Measurements from ENCODE around the gene RHOT2.
A peak's percentile ranks its signal among the peaks of the same experiment; 100 is the strongest.

Gene RHOT2

GRCh38 chr16:700684-701584 lies 33.0 kb downstream of the RHOT2 start:
- peak; percentile 71 for DNase-seq (ENCODE audit: low spot score)

GRCh38 chr16:702341-702740 lies 34.4 kb downstream of the RHOT2 start:
- no peak for DNase-seq (ENCODE audit: low spot score)

GRCh38 chr16:703406-703805 lies 35.5 kb downstream of the RHOT2 start:
- DNase-seq (ENCODE audit: low spot score), result no peak

GRCh38 chr16:704047-704446 lies 36.1 kb downstream of the RHOT2 start:
- no peak for DNase-seq (ENCODE audit: low spot score)

- DNase-seq (ENCODE audit: low spot score), result no peak
Observed at GRCh38 chr16:704552-705380, 36.8 kb downstream of the RHOT2 start.

- DNase-seq (ENCODE audit: low spot score), result peak; percentile 41
Observed at GRCh38 chr16:705431-706188, 37.7 kb downstream of the RHOT2 start, which contains the start of gene FBXL16. Gene FBXL16 (minus strand): TSS chr16:705801. CDS start chr16:697405, 8,396 bp downstream.

GRCh38 chr16:706189-707061 lies 38.5 kb downstream of the RHOT2 start:
- no peak for DNase-seq (ENCODE audit: low spot score)

- no peak for DNase-seq (ENCODE audit: low spot score)
Observed at GRCh38 chr16:707062-707538, 39.2 kb downstream of the RHOT2 start.

- no peak for DNase-seq (ENCODE audit: low spot score)
Observed at GRCh38 chr16:708019-708418, 40.1 kb downstream of the RHOT2 start.

GRCh38 chr16:708959-709358 lies 41.0 kb downstream of the RHOT2 start:
- no peak for DNase-seq (ENCODE audit: low spot score)

- peak; percentile 85 for DNase-seq (ENCODE audit: low spot score)
Observed at GRCh38 chr16:709566-710499, 41.9 kb downstream of the RHOT2 start.

- DNase-seq (ENCODE audit: low spot score), result no peak
Observed at GRCh38 chr16:710500-711075, 42.7 kb downstream of the RHOT2 start.

- DNase-seq (ENCODE audit: low spot score), result no peak
Observed at GRCh38 chr16:711084-711483, 43.2 kb downstream of the RHOT2 start.

- DNase-seq (ENCODE audit: low spot score), result peak; percentile 90
Observed at GRCh38 chr16:711548-712320, 43.8 kb downstream of the RHOT2 start.

- peak; percentile 84 for DNase-seq (ENCODE audit: low spot score)
Observed at GRCh38 chr16:712740-713250, 44.9 kb downstream of the RHOT2 start.

GRCh38 chr16:714079-714478 lies 46.1 kb downstream of the RHOT2 start:
- DNase-seq (ENCODE audit: low spot score), result no peak

GRCh38 chr16:714558-715476 lies 46.9 kb downstream of the RHOT2 start, which contains the start of gene METRN:
Gene METRN (plus strand): TSS chr16:715118. CDS start chr16:715290, 172 bp downstream.
- DNase-seq (ENCODE audit: low spot score), result peak; percentile 97
